Adipocyte (in vitro differentiated cells): ENCODE results near the gene GSTA5.
"Not testable (repeated sequence)": the region's sequence is repeated elsewhere in the genome, so short reads cannot be mapped to it uniquely, and the experiment has no call there.

Experiments used
- DNase-seq: peaks from one replicate; pipeline ENCODE4 v3.0.0-alpha.2; 2015; ENCODE audit warnings: low read depth
- H3K27me3 ChIP-seq: replicated peaks from 2 replicates; pipeline ENCODE4 v1.7.0; 2013; ENCODE audit warnings: mild to moderate bottlenecking, low read length, moderate library complexity; ENCODE audit not compliant: control insufficient read depth, insufficient read depth
- H3K36me3 ChIP-seq: 2 replicates; pipeline ENCODE4 v1.7.0; 2013; ENCODE audit warnings: low read length, mild to moderate bottlenecking, moderate library complexity; ENCODE audit not compliant: control insufficient read depth, insufficient read depth, severe bottlenecking
- H3K4me1 ChIP-seq: 2 replicates; pipeline ENCODE4 v1.7.0; 2013; ENCODE audit warnings: mild to moderate bottlenecking, low read length, moderate library complexity; ENCODE audit not compliant: control insufficient read depth, insufficient read depth
- H3K4me3 ChIP-seq: 2 replicates; pipeline ENCODE4 v1.7.0; 2013; ENCODE audit warnings: mild to moderate bottlenecking, low read length, moderate library complexity
- H3K9ac ChIP-seq: 2 replicates; pipeline ENCODE4 v1.7.0; 2013; ENCODE audit warnings: mild to moderate bottlenecking, low read length, moderate library complexity
- H3K9me3 ChIP-seq: 2 replicates; pipeline ENCODE4 v1.7.0; 2013; ENCODE audit warnings: mild to moderate bottlenecking, low read length, moderate library complexity; ENCODE audit not compliant: control insufficient read depth

GSTA5 gene

DNA sequence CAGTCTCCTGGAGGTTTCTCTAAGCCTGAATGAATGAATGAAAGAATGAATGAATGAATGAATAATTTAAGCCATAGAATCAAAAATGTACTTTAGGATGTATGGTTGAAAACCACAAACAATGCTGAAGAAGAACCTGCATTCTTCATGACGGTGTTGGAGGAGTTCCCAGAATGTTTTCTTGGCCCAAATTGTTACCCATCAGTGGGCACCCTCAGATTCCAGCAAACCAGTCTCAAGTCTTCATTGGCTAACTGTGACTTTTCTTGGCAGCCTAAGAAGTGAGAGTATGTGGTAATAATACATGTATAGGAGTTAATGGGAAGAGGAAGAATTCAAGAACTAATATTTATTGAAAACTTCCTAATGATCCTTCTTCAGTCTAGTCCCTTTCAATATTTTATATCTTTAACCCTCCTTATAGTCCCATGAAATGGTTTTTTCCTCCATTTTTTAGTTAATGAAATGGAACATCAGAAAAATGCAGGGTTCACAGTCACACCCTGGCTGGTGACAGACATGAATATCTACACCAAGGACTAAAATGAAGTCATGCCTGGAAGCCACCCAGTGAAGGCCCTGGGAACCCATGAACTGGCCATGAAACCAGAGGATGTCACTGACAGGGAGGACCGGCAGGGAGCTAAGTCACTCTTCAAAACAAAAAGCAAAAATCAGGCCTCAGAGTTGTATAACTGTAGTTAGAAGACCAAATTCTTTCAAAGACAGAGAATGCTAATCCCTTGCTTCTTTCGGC, 29.9 kb upstream of the GSTA5 start:
- peaks cover 21% of the 10 kb centered on the region for H3K4me1 ChIP-seq
- H3K9ac ChIP-seq = peak overlapping the region; percentile 48
- H3K4me3 ChIP-seq, H3K27me3 ChIP-seq, H3K9me3 ChIP-seq, H3K36me3 ChIP-seq: not testable (repeated sequence)
- peak; percentile 24 for DNase-seq

DNA sequence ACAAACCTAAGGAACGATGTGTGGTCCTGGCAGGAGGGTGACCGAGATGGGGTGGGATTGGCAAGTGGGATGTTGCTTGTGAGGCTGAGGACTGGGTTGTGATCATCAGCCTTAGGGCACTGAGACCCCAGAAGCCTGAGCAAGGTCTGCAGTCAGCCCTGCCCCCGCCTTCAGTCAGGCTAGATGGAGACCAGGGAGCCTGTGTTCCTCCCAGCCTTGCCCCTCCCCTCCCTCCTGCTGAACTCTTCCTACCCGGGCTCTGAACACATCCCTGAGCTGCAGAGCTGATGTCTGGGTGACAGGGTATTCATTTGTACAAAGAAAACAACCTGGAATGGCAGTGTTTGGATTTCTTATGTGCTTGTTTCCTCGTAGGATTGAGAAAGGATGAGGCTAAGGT, 28.3 kb upstream of the GSTA5 start:
- peaks cover 21% of the 10 kb centered on the region for H3K4me1 ChIP-seq
- not testable (repeated sequence) for H3K9ac ChIP-seq, H3K27me3 ChIP-seq, H3K4me3 ChIP-seq, DNase-seq, H3K9me3 ChIP-seq, H3K36me3 ChIP-seq

DNA sequence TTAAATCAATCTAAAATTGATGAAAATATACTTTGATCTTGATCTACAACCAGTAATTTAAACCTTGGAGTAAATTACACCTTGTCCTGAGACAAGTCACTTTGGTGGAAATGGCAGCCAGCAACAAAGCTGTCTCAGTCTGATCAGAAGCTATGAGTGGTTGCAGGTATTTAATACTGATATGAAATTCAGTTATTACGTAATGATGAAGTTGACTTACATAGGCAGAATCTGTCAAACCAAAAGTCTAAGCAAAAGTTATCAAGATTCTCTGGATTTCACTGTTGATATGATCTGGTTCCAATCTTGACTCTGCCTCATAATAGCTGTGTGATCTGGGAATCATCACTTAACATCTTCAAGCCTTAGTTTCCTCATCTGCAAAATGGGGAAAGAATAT, 27.6 kb upstream of the GSTA5 start:
- no peak overlapping the region for H3K4me3 ChIP-seq
- no peaks in the 10 kb centered on the region for H3K27me3 ChIP-seq
- no peak for DNase-seq
- H3K36me3 ChIP-seq = no peaks in the 10 kb centered on the region
- H3K9me3 ChIP-seq = no peaks in the 10 kb centered on the region
- no peak overlapping the region for H3K9ac ChIP-seq
- H3K4me1 ChIP-seq = peaks cover 21% of the 10 kb centered on the region

DNA sequence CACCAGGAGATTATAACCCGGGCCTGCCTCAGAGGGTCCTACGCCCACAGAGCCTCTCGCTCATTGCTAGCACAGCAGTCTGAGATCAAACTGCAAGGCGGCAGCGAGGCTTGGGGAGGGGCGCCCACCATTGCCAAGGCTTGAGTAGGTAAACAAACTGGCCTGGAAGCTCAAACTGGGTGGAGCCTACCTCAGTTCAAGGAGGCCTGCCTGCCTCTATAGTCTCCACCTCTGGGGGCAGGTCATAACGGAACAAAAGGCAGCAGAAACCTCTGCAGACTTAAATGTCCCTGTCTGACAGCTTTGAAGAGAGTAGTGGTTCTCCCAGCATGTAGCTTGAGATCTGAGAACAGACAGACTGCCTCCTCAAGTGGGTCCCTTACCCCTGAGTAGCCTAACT, 20.5 kb upstream of the GSTA5 start:
- H3K27me3 ChIP-seq = peaks cover 26% of the 10 kb centered on the region
- not testable (repeated sequence) for H3K4me3 ChIP-seq, DNase-seq, H3K4me1 ChIP-seq, H3K36me3 ChIP-seq, H3K9ac ChIP-seq, H3K9me3 ChIP-seq

DNA sequence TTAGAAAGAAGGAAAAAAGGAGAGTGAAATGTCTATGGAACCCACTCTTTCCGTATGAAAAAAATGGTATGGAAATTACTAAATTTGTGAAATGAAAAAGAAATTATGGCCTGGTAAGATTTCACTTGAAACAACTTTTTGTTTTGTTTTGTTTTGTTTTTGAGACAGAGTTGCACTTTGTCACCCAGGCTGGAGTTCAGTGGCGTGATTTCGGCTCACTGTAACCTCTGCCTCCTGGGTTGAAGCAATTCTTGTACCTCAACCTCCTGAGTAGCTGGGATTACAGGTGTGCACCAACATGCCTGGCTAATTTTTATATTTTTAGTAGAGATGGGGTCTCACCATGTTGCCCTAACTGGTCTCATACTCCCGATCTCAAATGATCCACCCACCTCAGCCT, 17.8 kb upstream of the GSTA5 start:
- H3K9ac ChIP-seq = no peak overlapping the region
- peaks cover 30% of the 10 kb centered on the region for H3K27me3 ChIP-seq
- no peaks in the 10 kb centered on the region for H3K9me3 ChIP-seq
- no peak for DNase-seq
- no peaks in the 10 kb centered on the region for H3K4me1 ChIP-seq
- no peak overlapping the region for H3K4me3 ChIP-seq
- no peaks in the 10 kb centered on the region for H3K36me3 ChIP-seq

DNA sequence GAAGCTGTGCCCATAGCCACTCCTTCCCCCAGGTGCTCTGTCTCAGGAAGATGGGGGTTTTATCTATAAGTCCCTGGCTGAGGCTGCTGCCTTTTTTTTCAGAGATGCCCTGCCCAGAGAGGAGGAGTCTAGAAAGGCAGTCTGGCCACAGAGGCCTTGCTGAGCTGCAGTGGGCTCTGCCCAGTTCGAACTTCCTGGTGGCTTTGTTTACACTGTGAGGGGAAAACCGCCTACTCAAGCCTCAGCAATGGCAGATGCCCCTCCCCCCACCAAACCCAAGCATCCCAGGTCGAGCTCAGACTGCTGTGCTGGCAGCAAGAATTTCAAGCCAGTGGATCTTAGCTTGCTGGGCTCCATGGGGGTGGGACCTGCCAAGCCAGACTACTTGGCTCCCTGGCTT, 15.5 kb upstream of the GSTA5 start:
- peaks cover 30% of the 10 kb centered on the region for H3K27me3 ChIP-seq
- not testable (repeated sequence) for DNase-seq, H3K9ac ChIP-seq

DNA sequence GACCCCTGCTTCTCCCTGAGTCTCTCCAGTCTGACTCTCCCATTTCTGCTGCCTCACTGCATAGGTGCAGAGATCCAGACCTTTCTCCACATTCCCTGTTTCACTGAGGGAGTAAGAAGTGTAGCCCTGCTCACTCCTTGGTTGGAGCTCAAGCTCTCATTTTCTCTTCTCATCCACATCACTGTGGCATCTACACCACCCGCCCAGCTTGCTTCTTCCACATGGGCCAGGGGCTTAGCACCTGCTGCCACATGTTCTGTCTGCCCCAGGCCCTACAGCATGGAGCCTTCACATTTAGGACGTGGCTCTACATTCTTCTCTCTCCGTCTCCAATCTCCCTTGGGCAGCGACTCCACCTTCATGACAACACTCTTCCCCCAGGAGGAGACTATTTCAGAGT, 8.5 kb upstream of the GSTA5 start:
- Histone ChIP-seq H3K27me3 (peaks cover 5% of the 10 kb centered on the region), H3K4me3 (no peak overlapping the region), H3K4me1 (no peaks in the 10 kb centered on the region), H3K9me3 (peaks cover 22% of the 10 kb centered on the region), H3K36me3 (no peaks in the 10 kb centered on the region), H3K9ac (no peak overlapping the region)
- DNase-seq = no peak

More for the DNA sequence above, 15.5 kb upstream of the GSTA5 start:
- not testable (repeated sequence) for H3K4me3 ChIP-seq, H3K36me3 ChIP-seq, H3K4me1 ChIP-seq, H3K9me3 ChIP-seq

DNA sequence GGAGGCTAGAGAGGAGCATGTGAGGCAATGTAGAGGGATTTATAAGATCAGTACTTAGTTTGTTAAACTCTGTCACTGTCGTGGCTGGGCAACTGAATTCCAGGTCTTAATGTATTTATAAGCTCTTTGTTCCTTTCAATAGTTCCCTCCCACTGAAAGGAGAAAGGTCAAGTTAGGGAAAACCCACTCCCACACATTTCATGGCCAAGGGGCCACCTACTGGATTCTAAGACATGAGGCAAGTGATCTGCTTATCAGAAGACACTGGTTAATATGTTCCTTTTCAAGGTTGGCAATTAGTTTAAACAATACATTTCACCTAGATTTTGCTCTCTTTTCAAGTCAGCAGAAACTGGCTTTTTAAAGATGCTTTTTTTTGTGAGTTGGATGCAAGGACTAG, 5.4 kb upstream of the GSTA5 start:
- H3K4me1 ChIP-seq = no peaks in the 10 kb centered on the region
- H3K27me3 ChIP-seq = peaks cover 5% of the 10 kb centered on the region
- H3K36me3 ChIP-seq = no peaks in the 10 kb centered on the region
- H3K4me3 ChIP-seq = no peak overlapping the region
- DNase-seq = no peak
- no peak overlapping the region for H3K9ac ChIP-seq
- peaks cover 22% of the 10 kb centered on the region for H3K9me3 ChIP-seq

DNA sequence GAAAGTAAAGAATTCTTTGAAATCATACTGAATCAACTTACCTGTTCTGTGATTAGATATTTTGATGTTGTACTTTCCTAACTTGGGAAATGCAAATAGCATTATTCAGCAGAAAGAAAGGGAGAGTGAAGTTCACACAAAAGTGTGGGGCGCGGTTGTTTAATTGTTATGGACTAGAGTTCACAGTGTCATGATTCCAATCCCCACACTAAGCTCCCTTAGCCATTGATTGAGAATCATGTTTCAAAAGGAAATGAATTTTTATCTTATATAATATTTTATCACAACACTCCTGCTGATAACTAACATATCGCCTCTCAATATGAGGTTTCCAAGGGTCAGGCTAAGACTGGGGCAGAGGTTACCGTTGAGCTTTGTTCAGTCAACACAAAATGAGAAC, 3.0 kb upstream of the GSTA5 start:
- no peak for DNase-seq
- H3K27me3 ChIP-seq = no peaks in the 10 kb centered on the region
- H3K4me1 ChIP-seq = no peaks in the 10 kb centered on the region
- H3K36me3 ChIP-seq = no peaks in the 10 kb centered on the region
- H3K9me3 ChIP-seq = peaks cover 9% of the 10 kb centered on the region
- no peak overlapping the region for H3K9ac ChIP-seq
- H3K4me3 ChIP-seq = no peak overlapping the region

DNA sequence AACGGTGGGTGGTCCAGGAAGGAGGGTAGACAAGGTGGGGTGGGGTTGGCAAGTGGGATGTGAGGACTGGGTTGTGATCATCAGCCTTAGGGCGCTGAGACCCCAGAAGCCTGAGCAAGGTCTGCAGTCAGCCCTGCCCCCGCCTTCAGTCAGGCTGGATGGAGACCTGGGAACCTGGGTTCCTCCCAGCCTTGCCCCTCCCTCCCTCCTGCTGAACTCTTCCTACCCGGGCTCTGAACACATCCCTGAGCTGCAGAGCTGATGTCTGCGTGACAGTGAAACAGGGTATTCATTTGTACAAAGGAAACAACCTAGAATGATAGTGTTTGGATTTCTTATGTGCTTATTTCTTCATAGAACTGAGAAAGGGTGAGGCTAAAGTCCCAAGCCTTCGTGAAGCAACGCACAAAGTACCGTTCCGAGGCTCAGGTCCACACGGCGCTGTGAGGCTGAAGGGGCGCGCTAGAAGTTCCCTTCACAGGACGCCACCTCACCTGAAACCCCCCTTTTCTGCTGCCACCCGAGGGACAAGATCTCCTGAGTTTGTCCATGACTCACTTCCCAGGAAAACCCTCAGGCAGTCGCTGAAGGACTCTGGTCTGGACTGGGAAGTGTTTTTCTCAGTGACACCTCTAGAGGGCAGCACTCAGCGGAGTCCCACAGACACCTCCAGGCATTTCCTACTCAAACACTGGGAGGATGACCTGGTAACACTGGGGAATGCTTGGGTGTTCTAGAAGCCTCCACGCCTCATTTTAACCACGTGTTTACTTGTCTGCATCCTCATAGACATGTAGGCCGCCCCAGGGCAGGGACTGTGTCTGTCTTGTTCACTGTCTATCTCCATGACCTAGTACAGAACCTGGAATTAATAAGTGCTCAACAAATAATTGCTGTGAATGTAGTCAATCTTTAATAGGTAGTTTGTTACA, 1.2 kb downstream of the GSTA5 start:
- H3K36me3 ChIP-seq = no peaks in the 10 kb centered on the region
- H3K9ac ChIP-seq = no peak overlapping the region

DNA sequence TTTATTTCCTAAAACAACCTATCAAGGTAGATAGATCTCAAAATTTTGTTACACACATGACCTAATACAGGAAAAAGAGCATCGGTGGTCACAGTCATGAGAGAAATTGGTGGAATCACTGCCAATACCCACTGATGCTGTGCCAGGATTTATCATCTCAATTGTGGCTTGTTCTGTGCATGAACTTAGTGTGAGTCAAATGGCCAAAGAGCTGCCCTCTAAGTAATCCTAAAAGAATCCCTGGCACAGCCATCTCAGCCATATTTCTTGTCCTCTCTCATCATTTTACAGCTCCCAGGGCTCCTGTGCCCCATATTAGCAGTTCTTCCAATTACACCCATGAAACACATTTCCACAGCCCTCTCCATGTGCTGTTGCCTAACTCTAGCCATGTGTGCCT, 6.1 kb downstream of the GSTA5 start:
- Histone ChIP-seq H3K9me3 (no peaks in the 10 kb centered on the region), H3K4me1 (peaks cover 13% of the 10 kb centered on the region), H3K9ac (no peak overlapping the region), H3K36me3 (no peaks in the 10 kb centered on the region), H3K4me3 (no peak overlapping the region), H3K27me3 (no peaks in the 10 kb centered on the region)
- DNase-seq = no peak

More for the DNA sequence above, 1.2 kb downstream of the GSTA5 start:
- H3K4me1 ChIP-seq = peaks cover 9% of the 10 kb centered on the region
- no peaks in the 10 kb centered on the region for H3K27me3 ChIP-seq
- no peaks in the 10 kb centered on the region for H3K9me3 ChIP-seq
- H3K4me3 ChIP-seq = no peak overlapping the region
- peak; percentile 59 for DNase-seq
